Subcutaneous adipose tissue (tissue), 4 donors: ENCODE results near the gene IRF6. TPM values are rescaled to one million over a fixed set of nuclear protein-coding genes. Genes with fewer than 3 reads are reported as not detected.

Experiments
- total RNA-seq, 4 donors: library from RNA; depleted of rRNA; stranded (reverse); fragments of >200 nt; gene quantifications; one replicate each; pipeline ENCODE4 v1.1.0, GENCODE V29; 2016
- TF ChIP-seq, protein P1 (sequence below): fragments of 450-650 bp; IDR thresholded peaks from one replicate; pipeline ENCODE4 v1.5.1; 2016; ENCODE audit warnings: low read depth, mild to moderate bottlenecking, control low read depth, antibody characterized with exemption, moderate library complexity

Gene IRF6
- total RNA-seq, 4 donors from 2014 or later = 0.38 to 2.0 (median 1.6) TPM

DNA sequence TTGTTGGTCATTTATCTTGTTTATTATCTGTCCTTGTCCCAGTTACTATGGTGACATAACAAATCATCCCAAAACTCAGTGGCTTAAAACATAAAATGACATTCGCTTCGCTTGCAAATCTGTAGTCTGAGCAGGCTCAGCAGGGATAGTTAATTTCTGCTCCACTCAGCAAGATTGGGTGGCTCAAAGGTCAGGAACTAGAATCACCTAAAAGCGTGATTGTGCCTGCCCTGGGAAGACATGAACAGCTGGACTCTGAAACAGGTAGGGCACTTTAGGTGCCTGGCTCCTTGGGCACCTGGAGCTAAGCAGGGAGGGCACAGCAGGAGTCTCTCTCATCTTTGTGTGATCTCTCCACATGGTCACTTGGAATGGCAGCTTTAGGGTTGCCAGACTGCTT lies 64.7 kb downstream of the IRF6 start:
- TF ChIP-seq, protein P1, sequence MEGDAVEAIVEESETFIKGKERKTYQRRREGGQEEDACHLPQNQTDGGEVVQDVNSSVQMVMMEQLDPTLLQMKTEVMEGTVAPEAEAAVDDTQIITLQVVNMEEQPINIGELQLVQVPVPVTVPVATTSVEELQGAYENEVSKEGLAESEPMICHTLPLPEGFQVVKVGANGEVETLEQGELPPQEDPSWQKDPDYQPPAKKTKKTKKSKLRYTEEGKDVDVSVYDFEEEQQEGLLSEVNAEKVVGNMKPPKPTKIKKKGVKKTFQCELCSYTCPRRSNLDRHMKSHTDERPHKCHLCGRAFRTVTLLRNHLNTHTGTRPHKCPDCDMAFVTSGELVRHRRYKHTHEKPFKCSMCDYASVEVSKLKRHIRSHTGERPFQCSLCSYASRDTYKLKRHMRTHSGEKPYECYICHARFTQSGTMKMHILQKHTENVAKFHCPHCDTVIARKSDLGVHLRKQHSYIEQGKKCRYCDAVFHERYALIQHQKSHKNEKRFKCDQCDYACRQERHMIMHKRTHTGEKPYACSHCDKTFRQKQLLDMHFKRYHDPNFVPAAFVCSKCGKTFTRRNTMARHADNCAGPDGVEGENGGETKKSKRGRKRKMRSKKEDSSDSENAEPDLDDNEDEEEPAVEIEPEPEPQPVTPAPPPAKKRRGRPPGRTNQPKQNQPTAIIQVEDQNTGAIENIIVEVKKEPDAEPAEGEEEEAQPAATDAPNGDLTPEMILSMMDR = no peak

DNA sequence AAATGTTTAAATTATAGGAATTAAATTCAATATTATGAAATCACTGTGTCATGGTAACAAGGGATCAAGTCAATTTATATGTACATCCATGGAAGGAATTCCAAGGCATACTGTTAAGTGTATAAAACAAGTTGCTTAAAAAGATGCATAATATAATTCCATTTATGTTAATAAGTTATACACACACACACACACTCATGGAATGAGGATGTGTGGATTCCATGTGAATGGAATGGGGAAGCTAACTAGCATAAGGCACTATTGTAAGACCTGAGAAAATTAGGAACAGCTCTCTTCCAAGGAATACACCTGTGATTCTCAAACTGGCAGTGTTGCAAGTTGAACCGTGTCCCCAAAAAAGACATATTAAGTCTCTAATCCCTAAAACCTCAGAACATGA lies 67.7 kb downstream of the IRF6 start:
- TF ChIP-seq, protein P1 = no peak

DNA sequence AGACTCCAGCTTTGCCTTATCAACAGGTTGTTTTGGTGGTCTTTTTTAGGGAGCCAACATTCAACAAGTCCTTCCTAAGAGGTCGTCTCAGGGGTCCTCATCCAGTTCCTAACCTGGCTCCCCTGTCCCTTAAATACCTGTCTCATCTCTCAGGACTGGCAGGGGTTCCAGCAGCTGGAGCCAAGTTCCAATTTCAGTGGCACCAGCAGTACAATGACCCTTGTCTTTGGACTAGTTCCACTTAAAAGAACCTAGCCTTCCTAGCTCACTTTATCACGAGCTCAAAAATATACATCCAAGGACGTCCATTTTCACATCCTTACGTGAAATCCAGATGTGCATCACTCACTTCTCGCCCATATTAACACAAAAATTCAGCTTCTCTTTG lies 68.8 kb downstream of the IRF6 start:
- TF ChIP-seq, protein P1 = no peak

DNA sequence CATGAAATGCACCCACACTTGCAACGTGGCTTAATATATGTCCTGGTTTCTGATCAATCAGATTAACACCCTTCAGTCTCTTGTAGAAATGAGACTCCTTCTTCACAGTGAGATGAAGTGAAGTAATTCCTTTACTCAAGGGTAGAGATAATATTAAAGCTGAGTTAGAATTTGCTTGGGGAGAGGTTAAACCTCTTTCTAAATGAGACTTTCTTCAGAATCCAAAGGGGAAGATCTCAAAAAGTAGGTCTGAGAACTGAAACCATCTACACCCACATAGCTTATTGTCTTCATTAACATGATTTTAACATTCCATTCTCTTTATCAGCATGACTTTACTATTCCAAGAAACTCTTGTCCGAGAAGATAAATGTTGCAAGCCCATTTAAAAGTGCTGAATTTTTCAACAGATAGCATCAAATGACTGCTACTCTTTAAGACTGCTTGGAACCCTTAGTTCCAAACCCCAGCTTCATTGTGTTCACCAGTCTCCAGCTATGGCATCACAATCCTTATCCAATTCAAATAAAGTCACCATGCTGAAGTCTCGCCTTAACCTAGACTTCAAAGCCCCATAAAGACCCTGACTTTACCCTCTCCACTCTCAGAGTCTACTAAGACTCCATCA lies 69.3 kb downstream of the IRF6 start:
- TF ChIP-seq, protein P1 = no peak

Other genes starting within 250 kb of the IRF6 start
- gene CAMK1G, start 222.4 kb downstream of the IRF6 start, total RNA-seq = under 1 TPM in 1 of 4 donors, not detected in 3; 0.51 TPM
- gene LAMB3, start 153.7 kb downstream of the IRF6 start, total RNA-seq = 10 to 100 TPM in 3 of 4 donors, 1 to 10 TPM in 1; 5.5 to 32.4 (median 21.3) TPM
- gene G0S2, start 130.7 kb downstream of the IRF6 start, total RNA-seq = 1,000 to 10,000 TPM in 3 of 4 donors, 100 to 1,000 TPM in 1; 926 to 3,115 (median 1,789) TPM
- 100 to 1,000 TPM in 1 of 4 donors, 10 to 100 TPM in 2, 1 to 10 TPM in 1; 2.1 to 165 (median 45.8) TPM for gene HSD11B1, start 101.3 kb downstream of the IRF6 start, total RNA-seq
- 10 to 100 TPM in 1 of 4 donors, 1 to 10 TPM in 2, under 1 TPM in 1; 0.94 to 10.7 (median 3.1) TPM for gene TRAF3IP3, start 50.1 kb downstream of the IRF6 start, total RNA-seq
- 1 to 10 TPM; 1.1 to 2.0 (median 1.4) TPM for gene C1orf74, start 21.6 kb downstream of the IRF6 start, total RNA-seq
- gene UTP25, start 21.8 kb upstream of the IRF6 start, total RNA-seq = 1 to 10 TPM; 5.3 to 9.5 (median 8.6) TPM
- not detected for gene SYT14, start 132.1 kb upstream of the IRF6 start, total RNA-seq